Gastrocnemius medialis (tissue), 4 donors: ENCODE measurements around the gene PRKN. TPM values are rescaled to one million over a fixed set of nuclear protein-coding genes. Genes with fewer than 3 reads are reported as not detected.

ENCODE experiments used
- ATAC-seq, 2 donors: fragments of 150-250 bp; one replicate each; pipeline ENCODE4 v1.9.1; 2016
- DNase-seq, 2 donors: peaks; one replicate each; pipeline ENCODE4 v3.0.0-alpha.2; 2019
- H3K27ac ChIP-seq, 4 donors: fragments of 200-600 bp; sonication (generic); 1 replicate in 1 of 4; 2 replicates in 3 of 4; pipeline ENCODE4 v1.5.1; 2016 to 2018; ENCODE audit warnings: mild to moderate bottlenecking in 2 of 4, moderate library complexity in 1 of 4
- H3K27me3 ChIP-seq, 3 donors: fragments of 200-600 bp; sonication (generic) in 2 of 3; 1 replicate in 1 of 3; 2 replicates in 2 of 3; pipeline versions ENCODE4 v1.5.1 to v1.6.0; 2016 to 2019; ENCODE audit warnings: mild to moderate bottlenecking in 1 of 3, moderate library complexity in 1 of 3
- H3K36me3 ChIP-seq, 2 donors: fragments of 200-600 bp; sonication (generic) in 1 of 2; one replicate each; pipeline ENCODE4 v1.5.1; 2017 to 2018
- H3K4me1 ChIP-seq, 2 donors: fragments of 200-600 bp; sonication (generic) in 1 of 2; one replicate each; pipeline ENCODE4 v1.5.1; 2016 to 2017; ENCODE audit warnings: mild to moderate bottlenecking in 2 of 2
- H3K4me3 ChIP-seq, 4 donors: fragments of 200-600 bp; sonication (generic) in 3 of 4; 1 replicate in 1 of 4; 2 replicates in 3 of 4; pipeline ENCODE4 v1.5.1; 2016 to 2019; ENCODE audit warnings: mild to moderate bottlenecking in 2 of 4
- H3K9me3 ChIP-seq, 3 donors: fragments of 200-600 bp; sonication (generic) in 2 of 3; 1 replicate in 1 of 3; 2 replicates in 2 of 3; pipeline ENCODE4 v1.5.1; 2016 to 2019
- CTCF ChIP-seq, 5 experiments: fragments of 450-650 bp in 3 of 5; fragments of 200-600 bp in 2 of 5; sonication (generic) in 2 of 5; IDR thresholded peaks in 4 of 5; conservative IDR thresholded peaks in 1 of 5; 1 replicate in 4 of 5; 2 replicates in 1 of 5; pipeline ENCODE4 v1.5.1; 2016 to 2019; ENCODE audit warnings: antibody characterized with exemption in 5 of 5, mild to moderate bottlenecking in 3 of 5, moderate library complexity in 3 of 5
- POLR2A ChIP-seq, 2 donors: fragments of 450-650 bp; IDR thresholded peaks; one replicate each; pipeline ENCODE4 v1.6.1; 2017; ENCODE audit warnings: antibody characterized with exemption in 2 of 2, mild to moderate bottlenecking in 2 of 2, moderate library complexity in 2 of 2
- in situ Hi-C, 4 donors: fragments of 200-750 bp; cut with MboI; loops; one replicate each; pipeline versions ENCODE4 v1.15.0 to v1.8.0; 2017; ENCODE audit warnings: low sequenced_read_pairs in 4 of 4
- intact Hi-C: fragments of 100-400 bp; cut with DNase I; formaldehyde crosslinking; loops from one replicate; pipeline ENCODE4 v1.15.1; 2023; ENCODE audit warnings: low total_unique reads
- total RNA-seq, 4 donors: library from RNA; depleted of rRNA; stranded (reverse); fragments of >200 nt; gene quantifications; one replicate each; pipeline versions ENCODE4 v1.1.0 to v1.2.3, GENCODE V29; 2016

Gene PRKN
- total RNA-seq, 4 donors from 2014 or later: 8.4 to 21.6 (median 13.7) TPM

DNA sequence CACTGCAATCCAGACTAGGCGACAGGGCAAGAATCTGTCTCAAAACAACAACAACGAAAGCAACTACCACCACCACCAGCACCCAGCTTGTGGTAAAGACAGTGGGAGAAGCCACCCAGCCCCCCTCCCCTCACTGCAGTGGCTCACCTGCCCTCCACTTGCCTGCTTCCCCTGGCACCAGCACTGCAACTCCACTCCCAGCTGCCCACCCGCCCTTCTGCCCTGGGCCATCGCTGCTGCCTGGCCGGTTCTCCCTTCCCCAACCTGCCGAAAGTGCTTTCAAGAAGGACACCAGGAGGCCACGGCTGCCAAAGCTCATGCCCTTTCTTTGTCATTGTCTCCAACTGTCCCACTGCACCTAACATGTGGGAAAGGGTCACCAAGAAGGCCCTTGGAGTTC is 1359.1 kb downstream of the PRKN start:
- Histone ChIP-seq H3K4me1 (no peaks in the 10 kb centered on the region), H3K27me3 (no peaks in the 10 kb centered on the region), H3K27ac (no peak overlapping the region), H3K36me3 (no peaks in the 10 kb centered on the region), H3K9me3 (no peaks in the 10 kb centered on the region), H3K4me3 (no peak overlapping the region)
- TF ChIP-seq CTCF (IDR thresholded peaks at IDR 0.05 in 4 of 5, conservative IDR thresholded peaks at IDR 0.05 in 1 of 5) (no peak), POLR2A (IDR thresholded peaks at IDR 0.05) (no peak)
- in situ Hi-C loops (no loop called here), intact Hi-C loops (no loop called here)
- no peak for ATAC-seq
- no peak for DNase-seq

DNA sequence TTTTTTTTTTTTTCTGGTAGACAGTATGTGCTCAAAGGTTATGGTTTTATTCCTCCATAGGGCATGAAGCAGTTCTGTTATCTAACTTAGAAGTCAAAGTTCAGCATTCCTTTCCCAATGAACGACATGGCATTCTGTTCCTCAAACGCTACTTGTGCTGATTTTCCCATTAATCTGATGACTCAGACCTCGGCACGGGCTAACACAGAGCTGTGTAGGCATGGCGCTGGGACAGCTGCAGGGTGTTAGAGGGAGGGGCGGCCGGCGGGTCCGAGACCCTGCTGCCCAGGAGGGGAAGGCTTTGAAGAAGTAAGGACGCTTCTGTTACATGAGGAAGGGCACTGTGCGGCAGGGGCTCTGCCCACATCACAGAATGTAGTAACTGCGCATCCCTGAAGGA is 1360.1 kb downstream of the PRKN start:
- no peak for TF ChIP-seq CTCF (IDR thresholded peaks at IDR 0.05 in 4 of 5, conservative IDR thresholded peaks at IDR 0.05 in 1 of 5)
- no peak for TF ChIP-seq POLR2A (IDR thresholded peaks at IDR 0.05)
- intact Hi-C loops (no loop called here), in situ Hi-C loops (no loop called here)
- ATAC-seq (no peak), DNase-seq (no peak)
- no peaks in the 10 kb centered on the region for H3K9me3 ChIP-seq
- no peak overlapping the region for H3K27ac ChIP-seq
- H3K4me1 ChIP-seq: no peaks in the 10 kb centered on the region
- no peak overlapping the region for H3K4me3 ChIP-seq
- no peaks in the 10 kb centered on the region for H3K27me3 ChIP-seq
- H3K36me3 ChIP-seq: no peaks in the 10 kb centered on the region

GRCh38 chr6:161366301-161366923 is 1361.2 kb downstream of the PRKN start:
- Histone ChIP-seq H3K36me3 (no peaks in the 10 kb centered on the region), H3K27me3 (no peaks in the 10 kb centered on the region), H3K27ac (no peak overlapping the region), H3K4me1 (no peaks in the 10 kb centered on the region), H3K4me3 (no peak overlapping the region), H3K9me3 (no peaks in the 10 kb centered on the region)
- TF ChIP-seq POLR2A (IDR thresholded peaks at IDR 0.05) (no peak), CTCF (IDR thresholded peaks at IDR 0.05 in 4 of 5, conservative IDR thresholded peaks at IDR 0.05 in 1 of 5) (no peak)
- in situ Hi-C loops (no loop called here), intact Hi-C loops (no loop called here)
- no peak for ATAC-seq
- no peak for DNase-seq

DNA sequence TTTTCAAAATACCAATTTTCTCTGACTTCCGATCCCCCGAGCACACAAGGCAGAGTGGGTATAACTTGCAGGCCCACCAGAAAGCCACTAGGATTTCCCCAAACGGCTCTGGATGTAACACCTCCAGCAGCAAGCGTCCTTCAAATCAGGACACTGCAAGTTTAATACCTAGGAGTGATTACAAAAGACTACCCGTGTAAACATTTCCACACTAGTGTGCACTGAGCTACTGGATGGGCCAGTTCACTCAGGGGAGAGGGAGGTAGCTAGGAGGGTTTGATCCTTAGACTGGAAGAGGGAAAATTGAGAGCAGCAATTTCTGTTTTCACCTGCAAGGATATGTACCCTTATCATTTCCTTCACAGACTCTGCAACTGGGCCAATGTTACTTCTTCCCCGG is 1361.9 kb downstream of the PRKN start:
- H3K36me3 ChIP-seq: no peaks in the 10 kb centered on the region
- no peaks in the 10 kb centered on the region for H3K27me3 ChIP-seq
- in situ Hi-C loops (no loop called here), intact Hi-C loops (no loop called here)
- no peak for ATAC-seq
- H3K4me3 ChIP-seq: no peak overlapping the region
- no peaks in the 10 kb centered on the region for H3K9me3 ChIP-seq
- no peak overlapping the region for H3K27ac ChIP-seq
- TF ChIP-seq POLR2A (IDR thresholded peaks at IDR 0.05) (no peak), CTCF (IDR thresholded peaks at IDR 0.05 in 4 of 5, conservative IDR thresholded peaks at IDR 0.05 in 1 of 5) (no peak)
- no peaks in the 10 kb centered on the region for H3K4me1 ChIP-seq
- no peak for DNase-seq

DNA sequence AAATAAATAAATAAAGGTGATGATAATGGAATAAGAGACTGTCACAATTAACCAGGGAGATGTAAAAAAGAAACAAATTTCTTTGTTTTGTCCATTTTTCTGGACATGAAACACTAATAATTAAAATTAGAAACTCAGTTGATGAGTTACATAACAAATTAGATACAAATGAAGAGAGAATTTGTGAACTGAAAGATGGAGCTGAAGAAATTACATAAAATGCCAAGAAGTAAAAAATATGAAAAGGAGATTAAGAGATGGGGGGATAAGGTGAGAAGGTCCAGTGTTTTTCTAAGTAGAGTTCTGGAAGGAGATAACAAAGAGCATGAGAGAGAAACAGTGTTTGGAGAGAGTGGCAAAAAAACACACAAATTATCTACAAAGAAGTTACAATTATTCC is 1364.3 kb downstream of the PRKN start:
- in situ Hi-C loops: no loop called here
- Histone ChIP-seq H3K36me3 (no peaks in the 10 kb centered on the region), H3K4me3 (no peak overlapping the region), H3K27me3 (no peaks in the 10 kb centered on the region), H3K27ac (no peak overlapping the region), H3K9me3 (no peaks in the 10 kb centered on the region), H3K4me1 (no peaks in the 10 kb centered on the region)
- ATAC-seq (no peak), DNase-seq (no peak)
- no peak for TF ChIP-seq POLR2A (IDR thresholded peaks at IDR 0.05)
- intact Hi-C loops: no loop called here
